Retinal pigment epithelial cell (primary cell): ENCODE results near the gene DUSP6.

ENCODE experiments used
- DNase-seq: peaks from one replicate; pipeline ENCODE4 v3.0.0-alpha.2; 2010; ENCODE audit warnings: low read depth
- H3K4me3 ChIP-seq: 2 replicates; pipeline ENCODE4 v1.5.1; 2011; ENCODE audit warnings: mild to moderate bottlenecking, low read length, control low read depth, moderate library complexity
- CTCF ChIP-seq: conservative IDR thresholded peaks from 2 replicates; pipeline ENCODE4 v1.5.1; 2011; ENCODE audit warnings: low read depth, low read length, control low read depth, inconsistent platforms

Gene DUSP6

DNA sequence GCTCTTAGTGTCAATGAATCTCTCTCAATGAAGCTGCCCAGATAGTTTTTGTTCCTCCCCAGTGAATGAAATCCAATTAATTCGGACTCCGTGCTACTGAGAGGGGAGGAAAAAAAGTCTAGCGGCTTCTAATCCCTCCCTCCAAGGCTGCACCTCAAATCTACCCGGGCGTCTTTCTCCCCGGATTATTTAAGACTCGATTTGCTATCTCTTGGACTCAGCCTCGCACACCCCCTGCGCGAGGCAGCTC lies 134 bp downstream of the DUSP6 start:
- DNase-seq: no peak
- peak overlapping the region; percentile 93 for H3K4me3 ChIP-seq
- TF ChIP-seq CTCF: no peak

- DNase-seq: no peak
- peak overlapping the region; percentile 93 for H3K4me3 ChIP-seq
- no peak for TF ChIP-seq CTCF
Measured at GRCh38 chr12:89351489-89352241, 636 bp downstream of the DUSP6 start.

DNA sequence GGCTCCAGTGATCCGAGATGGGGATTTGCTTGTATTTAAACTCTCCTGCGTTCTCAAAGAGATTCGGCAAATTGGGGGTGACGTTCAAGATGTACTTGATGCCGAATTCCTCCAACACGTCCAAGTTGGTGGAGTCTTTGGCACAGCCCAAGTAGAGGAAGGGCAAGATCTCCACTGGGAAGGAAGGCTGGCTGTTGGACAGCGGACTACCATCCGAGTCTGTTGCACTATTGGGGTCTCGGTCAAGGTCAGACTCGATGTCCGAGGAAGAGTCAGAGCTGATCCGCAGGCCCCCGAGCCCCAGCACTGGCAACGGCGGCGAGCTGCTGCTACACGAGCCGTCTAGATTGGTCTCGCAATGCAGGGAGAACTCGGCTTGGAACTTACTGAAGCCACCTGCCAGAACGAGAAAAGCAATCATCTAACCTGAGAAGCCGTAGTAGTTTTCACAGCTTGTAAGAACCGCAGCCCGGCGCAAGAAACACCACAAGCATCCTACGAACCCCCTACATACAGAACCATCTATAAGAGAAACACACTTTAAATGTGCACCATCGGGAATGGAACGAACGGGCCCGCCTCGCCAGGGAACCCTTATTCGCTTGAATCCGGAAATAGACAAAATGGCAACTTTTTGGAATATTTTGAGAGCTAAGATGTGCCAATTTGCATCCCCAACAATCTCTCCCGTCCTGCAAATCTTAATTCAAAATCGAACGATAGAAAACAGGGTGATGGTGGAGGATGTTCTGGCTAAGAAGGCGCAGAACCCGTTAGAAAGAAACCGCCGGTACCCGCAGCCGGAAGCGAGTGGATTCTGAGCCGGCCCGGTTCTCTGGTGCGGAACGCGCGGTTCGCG lies 1.4 kb downstream of the DUSP6 start:
- peak overlapping the region; percentile 93 for H3K4me3 ChIP-seq
- no peak for TF ChIP-seq CTCF
- no peak for DNase-seq

GRCh38 chr12:89350260-89350629 lies 2.1 kb downstream of the DUSP6 start:
- TF ChIP-seq CTCF: no peak
- DNase-seq: no peak

DNA sequence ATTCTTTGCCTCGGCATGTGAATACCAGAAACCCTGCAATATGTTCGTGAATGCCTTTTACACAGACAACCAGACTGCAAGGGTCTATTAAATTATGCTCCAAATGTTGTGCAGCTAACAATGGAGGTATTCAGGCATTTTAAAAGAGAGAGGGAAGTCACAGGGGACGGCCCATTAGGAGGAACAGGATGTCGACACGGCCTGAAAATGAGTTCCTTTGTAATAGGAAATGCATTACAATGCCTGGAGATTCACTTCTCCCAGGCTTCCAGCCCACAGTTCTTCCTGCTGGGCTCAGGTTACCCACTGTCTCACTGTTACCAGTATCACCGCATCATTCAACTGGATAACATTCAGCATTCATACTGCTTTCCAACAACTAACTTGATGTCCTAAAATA lies 2.5 kb downstream of the DUSP6 start:
- no peak for DNase-seq
- peak overlapping the region; percentile 93 for H3K4me3 ChIP-seq
- no peak for TF ChIP-seq CTCF

More at GRCh38 chr12:89350260-89350629, 2.1 kb downstream of the DUSP6 start:
- peak overlapping the region; percentile 93 for H3K4me3 ChIP-seq

DNA sequence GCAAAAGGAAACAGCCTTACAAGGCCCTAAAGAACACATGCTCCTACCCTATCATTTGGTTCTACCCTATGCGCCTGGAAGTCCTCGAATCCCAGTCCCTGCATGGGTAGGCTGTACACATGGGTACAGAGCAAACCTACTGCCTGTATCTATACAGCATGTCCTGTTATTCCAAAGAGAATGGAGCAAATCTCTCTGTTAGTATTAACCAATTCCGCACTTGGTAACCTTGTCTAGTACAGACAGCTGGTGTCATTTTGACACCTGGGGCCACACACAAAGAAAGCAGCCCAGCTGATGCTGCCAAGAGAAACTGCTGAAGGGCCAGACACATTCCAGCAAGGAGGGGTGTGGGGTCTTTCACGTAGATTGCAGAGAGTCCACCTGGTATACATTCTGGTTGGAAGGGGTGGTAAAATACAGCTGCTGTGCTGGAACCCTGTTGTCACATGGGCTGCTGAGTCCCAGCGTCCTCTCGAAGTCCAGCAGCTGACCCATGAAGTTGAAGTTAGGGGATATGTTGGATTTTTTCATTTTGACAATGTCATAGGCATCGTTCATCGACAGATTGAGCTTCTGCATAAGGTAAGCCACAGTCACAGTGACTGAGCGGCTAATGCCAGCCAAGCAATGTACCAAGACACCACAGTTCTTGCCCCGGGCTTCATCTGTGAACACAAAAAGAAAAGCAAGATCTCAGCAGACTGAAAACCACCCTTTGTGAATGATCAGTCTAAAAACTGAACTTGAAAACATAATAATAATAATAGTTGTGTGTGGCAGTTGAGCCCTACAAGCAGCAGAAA lies 3.2 kb downstream of the DUSP6 start:
- no peak for DNase-seq
- peak overlapping the region; percentile 93 for H3K4me3 ChIP-seq
- no peak for TF ChIP-seq CTCF
